Fibroblast of mammary gland (primary cell): ENCODE results near the gene OTUD4.

ENCODE experiments used
- DNase-seq: peaks from one replicate; pipeline ENCODE4 v3.0.0-alpha.2; 2010; ENCODE audit warnings: low read depth
- H3K4me3 ChIP-seq: 2 replicates; pipeline ENCODE4 v1.5.1; 2011; ENCODE audit warnings: low read depth, mild to moderate bottlenecking, low read length, moderate library complexity; ENCODE audit not compliant: control insufficient read depth
- CTCF ChIP-seq: conservative IDR thresholded peaks from 2 replicates; pipeline ENCODE4 v1.5.1; 2011; ENCODE audit warnings: low read depth, low read length, inconsistent platforms; ENCODE audit not compliant: control insufficient read depth, insufficient read depth

OTUD4 gene

GRCh38 chr4:145179281-145179860 is 1.0 kb downstream of the OTUD4 start:
- DNase-seq: peak; percentile 54
- no peak for TF ChIP-seq CTCF
- H3K4me3 ChIP-seq: peak overlapping the region; percentile 87

- H3K4me3 ChIP-seq: peak overlapping the region; percentile 87
- DNase-seq: no peak
- TF ChIP-seq CTCF: no peak
Observed at GRCh38 chr4:145178740-145179280, 1.6 kb downstream of the OTUD4 start.

- TF ChIP-seq CTCF: no peak
- DNase-seq: peak; percentile 51
- H3K4me3 ChIP-seq: peak overlapping the region; percentile 87
Observed at GRCh38 chr4:145177906-145178538, 2.4 kb downstream of the OTUD4 start.

GRCh38 chr4:145177511-145177905 is 2.9 kb downstream of the OTUD4 start:
- TF ChIP-seq CTCF: no peak
- DNase-seq: peak; percentile 36
- peak overlapping the region; percentile 87 for H3K4me3 ChIP-seq

GRCh38 chr4:145176641-145177432 is 3.6 kb downstream of the OTUD4 start:
- no peak for TF ChIP-seq CTCF
- DNase-seq: no peak
- H3K4me3 ChIP-seq: peak overlapping the region; percentile 87

- DNase-seq: no peak
- TF ChIP-seq CTCF: no peak
- H3K4me3 ChIP-seq: no peak overlapping the region
Observed at GRCh38 chr4:145171911-145172310, 8.5 kb downstream of the OTUD4 start.
